Astrocyte (in vitro differentiated cells and primary cell): ENCODE data around the gene ASB2.

Experiments
- CTCF ChIP-seq: IDR thresholded peaks from 2 replicates; pipeline ENCODE4 v1.5.1; 2011; ENCODE audit warnings: low read depth, mild to moderate bottlenecking, inconsistent platforms, low read length, moderate library complexity; ENCODE audit not compliant: insufficient read depth
- EZH2 ChIP-seq: IDR thresholded peaks from 2 replicates; pipeline ENCODE4 v1.6.1; 2012; ENCODE audit warnings: mild to moderate bottlenecking, low read length, inconsistent platforms; ENCODE audit not compliant: insufficient read depth

- no peak for TF ChIP-seq EZH2
- no peak for TF ChIP-seq CTCF
These were observed 22.4 kb downstream of the ASB2 start for GRCh38 chr14:93953739-93954515.
